Mesenteric fat pad (tissue), 1 donor: Measurements from ENCODE around the gene ASCL3. TPM values are rescaled to one million over a fixed set of nuclear protein-coding genes. Genes with fewer than 3 reads are reported as not detected.
"Not testable (repeated sequence)": the region's sequence is repeated elsewhere in the genome, so short reads cannot be mapped to it uniquely, and the experiment has no call there.

Source experiments
- DNase-seq: peaks from one replicate; pipeline ENCODE4 v3.0.0-alpha.2; 2020; ENCODE audit warnings: low spot score
- total RNA-seq: library from RNA; stranded (reverse); fragmentation: NEBNext Ultra II Directional; extraction: Animal tissue kit (Norgen Biotek cat#: 25700); gene quantifications from one replicate; pipeline ENCODE4 v1.2.1, GENCODE V29; 2021
- donor health status: DM: yes; HTN: yes; CAD: no.

Gene ASCL3
- total RNA-seq, 1 donor from 2014 or later: not detected

DNA sequence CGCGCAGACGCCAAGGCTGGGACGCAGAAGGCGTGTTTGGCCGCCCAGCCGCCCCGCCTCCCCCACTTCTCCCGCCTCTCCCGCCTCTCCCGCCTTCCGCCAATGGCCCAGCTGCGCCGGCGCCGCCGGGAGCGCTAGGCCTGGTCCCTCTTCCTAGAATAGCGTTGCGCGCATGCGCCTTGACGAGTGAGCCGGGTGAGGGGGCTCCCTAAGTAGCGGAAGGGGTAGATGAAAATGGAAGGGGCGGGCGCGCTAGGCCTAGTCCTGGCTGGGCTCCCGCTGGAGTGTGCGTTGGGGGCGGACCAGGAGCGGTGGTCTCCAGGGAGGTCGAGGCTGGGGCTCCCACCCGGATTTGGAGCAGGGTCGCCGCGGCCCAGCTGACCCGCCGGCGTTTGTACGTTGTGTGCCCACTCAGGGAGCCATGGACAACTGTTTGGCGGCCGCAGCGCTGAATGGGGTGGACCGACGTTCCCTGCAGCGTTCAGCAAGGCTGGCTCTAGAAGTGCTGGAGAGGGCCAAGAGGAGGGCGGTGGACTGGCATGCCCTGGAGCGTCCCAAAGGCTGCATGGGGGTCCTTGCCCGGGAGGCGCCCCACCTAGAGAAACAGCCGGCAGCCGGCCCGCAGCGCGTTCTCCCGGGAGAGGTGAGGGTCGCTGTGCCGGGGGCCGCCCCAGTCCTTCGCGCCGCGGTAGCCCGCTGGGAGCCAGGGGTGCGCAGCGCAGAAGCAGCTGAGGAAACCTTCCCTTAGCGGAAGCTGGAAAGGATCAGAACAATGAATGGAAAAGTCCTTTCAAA is 31.6 kb downstream of the ASCL3 start, which contains the start of gene AKIP1:
AKIP1 (plus strand) TSS at position 161 of the 795 bp plus-strand sequence; CDS start at position 422, 261 bp downstream.
- DNase-seq: peak; percentile 97

DNA sequence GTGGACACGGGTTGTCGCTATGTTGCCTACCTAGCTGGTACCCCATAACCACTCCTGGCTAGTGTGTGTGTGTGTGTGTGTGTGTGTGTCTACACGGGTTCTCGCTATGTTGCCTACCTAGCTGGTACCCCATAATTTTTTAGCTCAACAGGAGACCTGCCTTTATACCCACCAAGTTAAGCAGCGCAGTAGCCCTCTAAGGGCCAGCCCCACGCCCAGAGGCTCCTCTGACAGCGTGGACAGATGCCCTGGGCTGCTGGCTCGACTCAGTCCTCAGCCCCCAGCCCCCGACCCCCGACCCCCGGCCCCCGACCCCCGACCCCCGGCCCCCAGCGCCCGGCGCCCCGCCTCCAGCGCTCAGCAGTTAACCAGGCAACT is 32.2 kb downstream of the ASCL3 start:
- DNase-seq: no peak

DNA sequence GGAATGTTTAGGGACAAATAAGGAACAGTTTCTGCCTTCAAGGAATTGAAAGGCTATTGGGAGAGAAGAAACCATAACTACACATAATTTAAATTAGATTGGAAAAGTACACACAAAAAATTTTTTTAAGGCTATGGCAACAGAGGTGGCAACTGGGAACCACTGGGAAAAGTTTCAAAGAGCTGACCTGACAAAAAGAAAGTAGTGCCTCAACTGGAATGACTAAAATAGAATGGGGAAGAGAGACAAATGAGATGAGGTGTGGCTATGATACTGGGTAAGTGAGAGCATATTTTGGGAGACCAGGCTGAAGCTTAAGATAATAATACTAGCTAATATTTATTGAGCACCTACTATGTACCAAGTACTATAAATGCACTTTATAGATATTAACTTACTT is 34.7 kb downstream of the ASCL3 start:
- no peak for DNase-seq

DNA sequence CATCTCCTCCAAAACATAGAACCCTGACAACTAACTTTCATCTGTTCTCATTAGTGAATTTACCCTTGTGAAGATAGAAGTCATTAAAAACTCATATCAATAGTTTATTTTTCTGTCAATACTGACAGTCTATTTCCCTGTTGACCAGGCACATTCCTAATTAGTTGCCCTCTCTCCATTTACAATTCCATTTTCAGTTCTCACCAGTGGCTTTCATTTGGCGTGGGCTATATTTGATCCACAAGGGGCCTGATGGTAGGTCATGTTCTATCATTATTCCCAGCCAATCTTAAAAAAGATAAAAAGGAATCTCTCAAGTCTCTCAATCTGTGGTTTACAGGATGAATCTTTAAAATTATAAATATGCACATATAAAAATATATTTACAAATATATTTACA is 35.7 kb downstream of the ASCL3 start:
- no peak for DNase-seq

DNA sequence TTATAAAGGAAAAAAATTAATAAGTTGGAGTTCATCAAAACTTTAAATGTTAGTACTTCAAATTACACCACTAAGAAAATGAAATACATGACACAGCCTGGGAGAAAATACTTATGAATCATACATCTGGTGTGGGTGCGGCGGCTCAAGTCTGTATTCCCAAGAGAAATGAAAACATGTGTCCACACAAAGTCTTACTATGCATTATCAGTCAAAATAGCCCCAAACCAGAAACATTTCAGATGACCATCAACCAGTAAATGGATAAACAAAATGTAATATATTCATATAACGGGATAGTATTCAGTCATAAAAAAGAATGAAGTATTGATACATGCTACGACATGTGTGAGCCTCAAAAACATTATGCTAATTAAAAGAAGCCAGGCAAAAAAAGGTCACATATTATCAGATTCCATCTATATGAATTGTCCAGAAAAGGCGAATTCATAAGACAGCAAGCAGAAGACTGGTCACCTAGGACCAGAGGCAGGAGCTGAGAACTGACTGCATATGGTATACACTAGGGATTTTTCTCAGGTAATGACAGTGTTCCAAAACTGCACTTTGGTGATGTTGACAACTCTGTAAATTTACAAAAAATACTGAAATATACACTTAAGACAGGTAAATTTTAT is 37.2 kb downstream of the ASCL3 start:
- DNase-seq: no peak

DNA sequence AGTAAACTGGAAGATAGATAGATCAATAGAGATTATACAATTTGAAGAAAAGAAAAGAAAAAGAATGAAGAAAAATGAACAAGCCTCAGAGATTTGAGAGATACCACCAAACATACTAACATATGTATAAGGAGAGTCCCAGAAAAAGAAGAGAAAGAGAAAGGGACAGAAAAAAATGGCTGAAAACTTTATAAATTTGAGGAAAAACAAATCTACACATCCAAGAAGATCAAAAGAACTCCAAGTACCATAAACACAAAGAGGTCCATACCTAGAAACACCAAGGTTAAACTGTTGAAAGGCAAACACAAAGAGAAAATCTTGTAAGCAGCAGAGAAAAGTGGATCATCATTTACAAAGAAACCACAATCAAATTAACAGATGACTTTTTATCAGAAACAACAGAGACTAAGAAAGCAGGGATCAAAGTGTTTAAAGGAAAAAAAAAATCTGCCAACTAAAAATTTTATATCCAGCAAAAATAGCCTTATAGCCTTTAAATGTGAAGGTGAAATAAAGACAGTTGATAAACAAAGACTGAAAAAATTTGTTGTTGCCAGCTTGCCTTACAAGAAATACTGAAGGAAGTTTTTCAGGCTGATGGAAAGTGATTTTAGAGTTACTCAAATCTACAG is 43.6 kb downstream of the ASCL3 start:
- no peak for DNase-seq

DNA sequence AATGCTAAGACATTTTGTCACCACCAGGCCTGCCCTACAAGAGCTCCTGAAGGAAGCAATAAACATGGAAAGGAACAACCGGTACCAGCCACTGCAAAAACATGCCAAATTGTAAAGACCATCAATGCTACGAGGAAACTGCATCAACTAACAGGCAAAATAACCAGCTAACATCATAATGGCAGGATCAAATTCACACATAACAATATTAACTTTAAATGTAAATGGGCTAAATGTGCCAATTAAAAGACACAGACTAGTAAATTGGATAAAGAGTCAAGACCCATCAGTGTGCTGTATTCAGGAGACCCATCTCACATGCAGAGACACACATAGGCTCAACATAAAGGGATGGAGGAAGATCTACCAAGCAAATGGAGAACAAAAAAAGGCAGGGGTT is 51.6 kb downstream of the ASCL3 start:
- not testable (repeated sequence) for DNase-seq

Other genes starting within 250 kb of the ASCL3 start
- 12.8 TPM for gene AKIP1, start 31.8 kb downstream of the ASCL3 start, total RNA-seq
- gene C11orf16, start 10.1 kb downstream of the ASCL3 start, total RNA-seq: not detected
- 32.9 TPM for gene TMEM9B, start 21.4 kb upstream of the ASCL3 start, total RNA-seq
- 0.87 TPM for gene NRIP3, start 61.0 kb upstream of the ASCL3 start, total RNA-seq
- gene SCUBE2, start 148.6 kb upstream of the ASCL3 start, total RNA-seq: 29.2 TPM